Cardiac muscle cell (in vitro differentiated cells and primary cell): ENCODE results near the gene GLDC. TPM values are rescaled to one million over a fixed set of nuclear protein-coding genes. Genes with fewer than 3 reads are reported as not detected.

Source experiments
- DNase-seq, 2 donors: peaks; one replicate each; pipeline versions ENCODE4 v3.0.0 to v3.0.0-alpha.2; 2010 to 2017; ENCODE audit warnings: low read depth in 1 of 2, low spot score in 1 of 2
- H3K27ac ChIP-seq: fragments of 200-600 bp; sonication (generic); 2 replicates; pipeline ENCODE4 v1.5.1; 2016
- H3K27me3 ChIP-seq: fragments of 200-600 bp; sonication (generic); 2 replicates; pipeline ENCODE4 v1.6.0; 2016; ENCODE audit warnings: control low read depth
- H3K36me3 ChIP-seq: fragments of 200-600 bp; sonication (generic); 2 replicates; pipeline ENCODE4 v1.5.1; 2016; ENCODE audit warnings: control low read depth
- H3K4me1 ChIP-seq: fragments of 200-600 bp; sonication (generic); 2 replicates; pipeline ENCODE4 v1.8.1; 2017; ENCODE audit warnings: low read depth, mild to moderate bottlenecking, mixed run types
- H3K4me3 ChIP-seq: fragments of 200-600 bp; sonication (generic); 2 replicates; pipeline ENCODE4 v1.5.1; 2016; ENCODE audit warnings: mild to moderate bottlenecking
- H3K9me3 ChIP-seq: fragments of 200-600 bp; sonication (generic); 2 replicates; pipeline ENCODE4 v1.5.1; 2017; ENCODE audit warnings: low read depth, mild to moderate bottlenecking, control low read depth
- polyA plus RNA-seq: library from polyadenylated mRNA; unstranded; fragments of >200 nt; fragmentation: Nextera tagmentation; extraction: Ambion mirVana; gene quantifications from 2 replicates; pipeline ENCODE4 v1.2.1, GENCODE V29; 2016
- total RNA-seq: library from RNA; depleted of rRNA; stranded (reverse); fragments of >200 nt; gene quantifications from 2 replicates; pipeline ENCODE4 v1.2.3, GENCODE V29; 2016
- TF ChIP-seq, protein P1 (sequence below): IDR thresholded peaks from 2 replicates; pipeline ENCODE4 v1.5.1; 2012; ENCODE audit warnings: low read depth, mild to moderate bottlenecking, low read length

The GLDC gene
- total and polyA plus RNA-seq, 2 experiments from 2014 or later: 0.98 to 5.9 TPM

DNA sequence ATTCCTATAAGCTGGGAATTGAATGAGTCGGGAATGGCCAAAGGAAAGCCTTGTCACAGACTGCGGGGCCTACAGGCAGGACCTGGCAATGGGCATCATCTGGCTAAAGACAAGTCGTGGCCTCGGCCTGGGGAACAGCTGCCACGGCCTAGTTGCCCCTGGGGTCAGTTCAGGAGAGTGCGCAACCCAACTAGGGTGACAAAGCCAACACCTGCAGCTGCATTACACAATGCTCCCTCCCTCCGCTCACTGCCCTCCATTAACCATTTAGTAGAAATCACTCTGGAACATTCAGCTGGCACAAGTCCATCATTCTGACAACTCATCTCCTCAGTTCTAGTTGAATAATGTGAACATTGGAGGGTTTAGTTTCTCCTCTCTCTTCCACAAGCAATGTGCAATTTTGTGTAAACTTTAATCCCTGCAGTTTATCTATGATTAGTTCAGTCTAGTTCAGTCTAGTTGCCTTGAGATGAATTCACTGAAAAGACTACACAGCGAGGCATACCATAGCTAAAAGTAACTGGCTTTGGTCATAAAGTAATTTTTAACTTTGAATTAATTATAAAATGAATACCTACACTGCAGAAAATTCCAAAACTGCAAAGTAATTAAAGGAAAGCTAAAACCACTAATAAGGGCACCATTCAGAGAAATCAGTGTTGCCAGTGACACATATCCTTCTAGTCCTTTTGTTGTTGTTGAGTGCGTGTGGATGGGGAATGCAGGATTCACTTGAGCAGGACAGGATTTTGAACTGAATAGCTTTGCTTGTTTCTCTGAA is 5.1 kb downstream of the GLDC start:
- TF ChIP-seq, protein P1, sequence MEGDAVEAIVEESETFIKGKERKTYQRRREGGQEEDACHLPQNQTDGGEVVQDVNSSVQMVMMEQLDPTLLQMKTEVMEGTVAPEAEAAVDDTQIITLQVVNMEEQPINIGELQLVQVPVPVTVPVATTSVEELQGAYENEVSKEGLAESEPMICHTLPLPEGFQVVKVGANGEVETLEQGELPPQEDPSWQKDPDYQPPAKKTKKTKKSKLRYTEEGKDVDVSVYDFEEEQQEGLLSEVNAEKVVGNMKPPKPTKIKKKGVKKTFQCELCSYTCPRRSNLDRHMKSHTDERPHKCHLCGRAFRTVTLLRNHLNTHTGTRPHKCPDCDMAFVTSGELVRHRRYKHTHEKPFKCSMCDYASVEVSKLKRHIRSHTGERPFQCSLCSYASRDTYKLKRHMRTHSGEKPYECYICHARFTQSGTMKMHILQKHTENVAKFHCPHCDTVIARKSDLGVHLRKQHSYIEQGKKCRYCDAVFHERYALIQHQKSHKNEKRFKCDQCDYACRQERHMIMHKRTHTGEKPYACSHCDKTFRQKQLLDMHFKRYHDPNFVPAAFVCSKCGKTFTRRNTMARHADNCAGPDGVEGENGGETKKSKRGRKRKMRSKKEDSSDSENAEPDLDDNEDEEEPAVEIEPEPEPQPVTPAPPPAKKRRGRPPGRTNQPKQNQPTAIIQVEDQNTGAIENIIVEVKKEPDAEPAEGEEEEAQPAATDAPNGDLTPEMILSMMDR: no peak
- Histone ChIP-seq H3K27me3 (peaks cover 43% of the 10 kb centered on the region), H3K9me3 (no peaks in the 10 kb centered on the region), H3K36me3 (no peaks in the 10 kb centered on the region), H3K4me1 (peaks cover 8% of the 10 kb centered on the region), H3K27ac (no peak overlapping the region), H3K4me3 (no peak overlapping the region)
- DNase-seq: no peak

DNA sequence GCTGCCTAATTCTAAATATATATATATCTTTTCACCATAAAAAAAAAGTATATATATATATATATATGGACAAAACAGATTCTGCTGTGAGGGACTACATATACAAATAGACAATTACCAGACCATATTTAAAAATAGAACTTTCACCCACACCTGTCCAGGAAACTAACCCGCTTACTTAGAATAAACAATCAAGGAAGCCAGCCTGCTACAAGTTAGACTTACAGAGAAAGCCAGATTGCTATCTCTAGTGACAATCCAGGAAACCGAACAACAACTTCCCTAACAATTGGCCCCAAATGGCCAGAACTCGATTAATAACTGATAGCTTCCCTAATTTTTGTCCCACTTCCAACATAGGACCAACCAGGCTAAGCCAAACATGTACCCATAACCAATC is 5.9 kb downstream of the GLDC start:
- Histone ChIP-seq H3K4me1 (peaks cover 4% of the 10 kb centered on the region), H3K27ac (no peak overlapping the region), H3K9me3 (no peaks in the 10 kb centered on the region), H3K4me3 (no peak overlapping the region), H3K27me3 (peaks cover 35% of the 10 kb centered on the region), H3K36me3 (no peaks in the 10 kb centered on the region)
- TF ChIP-seq, protein P1: no peak
- no peak for DNase-seq

DNA sequence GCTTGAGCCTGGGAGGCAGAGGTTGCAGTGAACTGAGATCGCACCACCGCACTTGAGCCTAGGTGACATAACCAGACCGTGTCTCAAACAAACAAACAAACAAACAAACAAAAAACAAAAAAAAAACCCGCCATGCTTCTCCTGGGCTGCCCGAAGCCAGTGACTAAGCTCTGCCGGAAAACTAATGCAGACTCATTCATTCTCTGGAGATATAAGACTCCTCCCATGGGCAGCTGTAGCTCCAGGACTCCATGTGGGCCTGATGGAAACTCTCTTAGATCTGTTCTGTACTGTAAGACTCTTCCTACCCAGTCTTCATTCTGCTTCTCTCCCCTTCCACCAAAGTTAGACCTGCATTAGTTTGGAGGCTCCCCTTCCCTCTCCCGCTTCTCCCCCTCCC is 11.1 kb downstream of the GLDC start:
- Histone ChIP-seq H3K27ac (no peak overlapping the region), H3K4me3 (no peak overlapping the region), H3K27me3 (no peaks in the 10 kb centered on the region), H3K9me3 (no peaks in the 10 kb centered on the region), H3K4me1 (no peaks in the 10 kb centered on the region), H3K36me3 (no peaks in the 10 kb centered on the region)
- DNase-seq: no peak
- TF ChIP-seq, protein P1: no peak

DNA sequence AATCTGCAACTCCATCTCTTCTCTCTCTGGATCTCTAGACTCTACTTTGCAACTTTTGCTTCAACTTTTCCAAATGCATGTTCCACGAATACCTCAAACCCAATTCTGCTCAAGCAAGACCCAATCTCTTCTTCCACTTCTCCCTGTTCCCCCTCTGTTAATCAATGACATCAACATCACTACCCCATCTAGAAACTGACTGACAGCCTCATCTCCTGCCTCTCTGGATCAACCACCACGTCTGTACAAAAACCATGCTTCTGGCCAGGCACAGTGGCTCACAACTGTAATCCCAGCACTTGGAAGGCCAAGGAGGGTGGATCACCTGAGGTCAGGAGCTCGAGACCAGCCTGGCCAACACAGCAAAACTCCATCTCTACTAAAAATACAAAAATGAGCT is 12.2 kb downstream of the GLDC start:
- H3K4me3 ChIP-seq: no peak overlapping the region
- no peaks in the 10 kb centered on the region for H3K9me3 ChIP-seq
- H3K36me3 ChIP-seq: no peaks in the 10 kb centered on the region
- TF ChIP-seq, protein P1: no peak
- H3K27ac ChIP-seq: no peak overlapping the region
- H3K4me1 ChIP-seq: no peaks in the 10 kb centered on the region
- DNase-seq: no peak
- no peaks in the 10 kb centered on the region for H3K27me3 ChIP-seq

DNA sequence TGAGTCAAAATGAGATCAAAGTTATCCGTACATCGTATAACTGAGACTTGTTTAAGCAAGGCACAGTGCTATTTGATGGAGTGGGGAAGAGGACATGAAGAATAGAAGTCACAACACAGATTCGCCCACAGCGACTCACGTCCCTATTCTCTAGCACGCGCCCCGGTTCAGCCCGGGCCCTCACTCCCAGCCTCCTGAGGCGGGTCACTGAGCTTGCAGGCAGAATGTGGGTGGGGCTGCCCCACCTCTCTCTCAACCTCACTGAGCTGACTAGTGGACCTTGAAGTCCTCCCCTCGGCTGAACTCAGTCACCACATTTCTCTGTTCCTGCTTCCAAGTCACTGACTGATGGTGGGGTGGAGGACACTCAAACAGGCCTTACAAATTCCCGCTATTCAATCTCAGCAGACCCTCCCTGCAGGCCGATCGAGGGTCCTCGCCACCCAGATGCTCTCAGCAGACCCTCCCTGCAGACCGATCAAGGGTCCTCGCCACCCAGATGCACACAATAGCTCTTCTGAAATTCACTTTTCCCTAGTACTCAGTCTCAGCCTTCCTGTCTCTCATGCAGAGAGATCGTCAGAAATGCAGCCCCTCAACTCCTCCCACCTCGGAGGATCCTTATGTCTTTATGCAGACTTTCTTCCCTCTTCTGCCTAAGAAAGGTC is 12.9 kb downstream of the GLDC start:
- no peak for DNase-seq
- no peak overlapping the region for H3K4me3 ChIP-seq

More for the DNA sequence above, 12.9 kb downstream of the GLDC start:
- H3K9me3 ChIP-seq: no peaks in the 10 kb centered on the region
- TF ChIP-seq, protein P1: no peak
- no peaks in the 10 kb centered on the region for H3K4me1 ChIP-seq
- H3K27me3 ChIP-seq: no peaks in the 10 kb centered on the region
- H3K27ac ChIP-seq: no peak overlapping the region
- no peaks in the 10 kb centered on the region for H3K36me3 ChIP-seq
